SU-DHL-6 (cell line): Measurements from ENCODE around the gene MREG.

ENCODE experiments used
- H2AFZ ChIP-seq: fragments of 200-600 bp; sonication (generic); 2 replicates; pipeline ENCODE4 v1.6.1; 2014; ENCODE audit warnings: low read depth, mild to moderate bottlenecking, moderate library complexity, mixed read lengths, antibody characterized with exemption, low read length; ENCODE audit not compliant: severe bottlenecking
- H3F3A ChIP-seq: fragments of 200-600 bp; shearing (Covaris generic); 2 replicates; pipeline ENCODE4 v1.6.0; 2016; ENCODE audit warnings: antibody characterized with exemption, mild to moderate bottlenecking; ENCODE audit not compliant: insufficient read depth
- H3K27ac ChIP-seq: fragments of 200-600 bp; sonication (generic); 2 replicates; pipeline ENCODE4 v1.5.1; 2016; ENCODE audit warnings: low read depth, mild to moderate bottlenecking, low read length, moderate library complexity, mixed read lengths
- H3K27me3 ChIP-seq: fragments of 200-600 bp; sonication (generic), shearing (Covaris generic); 2 replicates; pipeline ENCODE4 v1.6.0; 2014; ENCODE audit warnings: mild to moderate bottlenecking, low read length
- H3K36me3 ChIP-seq: fragments of 200-600 bp; sonication (generic); 2 replicates; pipeline ENCODE4 v1.6.1; 2014; ENCODE audit warnings: mild to moderate bottlenecking, low read length, mixed read lengths
- H3K4me2 ChIP-seq: fragments of 300-600, 200-600 bp; shearing (Covaris generic), sonication (generic); 2 replicates; pipeline ENCODE4 v1.6.0; 2014; ENCODE audit warnings: low read length, low read depth, mild to moderate bottlenecking; ENCODE audit not compliant: poor library complexity, severe bottlenecking
- H3K4me3 ChIP-seq: fragments of 200-600 bp; sonication (generic); 2 replicates; pipeline ENCODE4 v1.5.1; 2014; ENCODE audit warnings: antibody characterized with exemption, low read length, mild to moderate bottlenecking, mixed read lengths; ENCODE audit not compliant: insufficient read depth, poor library complexity, severe bottlenecking
- H3K79me2 ChIP-seq: fragments of 200-600 bp; sonication (generic); 2 replicates; pipeline ENCODE4 v1.6.1; 2014; ENCODE audit warnings: mild to moderate bottlenecking, low read length, moderate library complexity; ENCODE audit not compliant: insufficient read depth
- H3K9ac ChIP-seq: fragments of 200-600 bp; sonication (generic); 2 replicates; pipeline ENCODE4 v1.7.0; 2014; ENCODE audit warnings: mild to moderate bottlenecking, low read length
- H3K9me2 ChIP-seq: fragments of 200-600 bp; sonication (generic); replicated peaks from 2 replicates; pipeline ENCODE4 v1.6.1; 2014; ENCODE audit warnings: low read length; ENCODE audit not compliant: insufficient read depth
- H3K9me3 ChIP-seq: fragments of 200-600 bp; sonication (generic); 2 replicates; pipeline ENCODE4 v1.6.1; 2014; ENCODE audit warnings: low read length, mixed read lengths; ENCODE audit not compliant: insufficient read depth
- H4K20me1 ChIP-seq: fragments of 200-600 bp; sonication (generic); 2 replicates; pipeline ENCODE4 v1.6.1; 2014; ENCODE audit warnings: low read depth, mild to moderate bottlenecking, antibody characterized with exemption, low read length, moderate library complexity, mixed read lengths
- EZH2phosphoT487 ChIP-seq: fragments of 200-600 bp; sonication (generic), shearing (Covaris generic); conservative IDR thresholded peaks from 2 replicates; pipeline ENCODE4 v1.6.1; 2018; ENCODE audit warnings: mild to moderate bottlenecking, antibody characterized with exemption, low read length, moderate library complexity, mixed read lengths
- TF ChIP-seq, protein P1 (sequence below): fragments of 200-600 bp; sonication (generic); IDR thresholded peaks from one replicate; pipeline ENCODE4 v1.5.1; 2017; ENCODE audit warnings: antibody characterized with exemption, mild to moderate bottlenecking, low read length, moderate library complexity; ENCODE audit not compliant: insufficient read depth, poor library complexity, severe bottlenecking

The MREG gene

DNA sequence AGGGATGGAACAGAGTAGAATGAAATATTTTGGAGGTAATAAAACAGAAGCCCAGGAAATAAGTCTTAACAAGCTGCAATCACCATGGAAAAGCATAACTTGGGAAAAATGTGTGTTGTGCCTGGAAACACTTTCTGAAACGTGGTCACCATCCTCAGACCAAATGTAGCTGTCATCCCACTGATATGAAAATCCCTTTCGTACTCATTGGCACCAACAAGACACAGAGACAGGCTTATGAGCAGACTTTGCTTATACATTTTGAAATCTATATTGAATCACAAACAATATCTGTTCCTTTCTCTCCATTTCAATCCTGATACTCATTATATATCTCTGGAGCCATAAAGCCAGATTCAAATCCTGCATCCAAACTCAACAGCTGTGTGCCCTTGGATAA is 28.7 kb downstream of the MREG start:
- no peak overlapping the region for H3K9ac ChIP-seq
- H2AFZ ChIP-seq = no peak overlapping the region
- no peaks in the 10 kb centered on the region for H3F3A ChIP-seq
- H3K36me3 ChIP-seq = no peaks in the 10 kb centered on the region; the same call in 1 of the 2 replicates
- no peak overlapping the region for H3K4me3 ChIP-seq
- no peaks in the 10 kb centered on the region; the same call in 1 of the 2 replicates for H3K9me3 ChIP-seq
- no peak overlapping the region for H3K4me2 ChIP-seq
- H4K20me1 ChIP-seq = no peaks in the 10 kb centered on the region
- TF ChIP-seq, protein P1, sequence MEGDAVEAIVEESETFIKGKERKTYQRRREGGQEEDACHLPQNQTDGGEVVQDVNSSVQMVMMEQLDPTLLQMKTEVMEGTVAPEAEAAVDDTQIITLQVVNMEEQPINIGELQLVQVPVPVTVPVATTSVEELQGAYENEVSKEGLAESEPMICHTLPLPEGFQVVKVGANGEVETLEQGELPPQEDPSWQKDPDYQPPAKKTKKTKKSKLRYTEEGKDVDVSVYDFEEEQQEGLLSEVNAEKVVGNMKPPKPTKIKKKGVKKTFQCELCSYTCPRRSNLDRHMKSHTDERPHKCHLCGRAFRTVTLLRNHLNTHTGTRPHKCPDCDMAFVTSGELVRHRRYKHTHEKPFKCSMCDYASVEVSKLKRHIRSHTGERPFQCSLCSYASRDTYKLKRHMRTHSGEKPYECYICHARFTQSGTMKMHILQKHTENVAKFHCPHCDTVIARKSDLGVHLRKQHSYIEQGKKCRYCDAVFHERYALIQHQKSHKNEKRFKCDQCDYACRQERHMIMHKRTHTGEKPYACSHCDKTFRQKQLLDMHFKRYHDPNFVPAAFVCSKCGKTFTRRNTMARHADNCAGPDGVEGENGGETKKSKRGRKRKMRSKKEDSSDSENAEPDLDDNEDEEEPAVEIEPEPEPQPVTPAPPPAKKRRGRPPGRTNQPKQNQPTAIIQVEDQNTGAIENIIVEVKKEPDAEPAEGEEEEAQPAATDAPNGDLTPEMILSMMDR = no peak
- TF ChIP-seq EZH2phosphoT487 = no peak
- no peak overlapping the region for H3K27ac ChIP-seq
- no peaks in the 10 kb centered on the region for H3K79me2 ChIP-seq
- H3K27me3 ChIP-seq = no peaks in the 10 kb centered on the region
- no peaks in the 10 kb centered on the region for H3K9me2 ChIP-seq

DNA sequence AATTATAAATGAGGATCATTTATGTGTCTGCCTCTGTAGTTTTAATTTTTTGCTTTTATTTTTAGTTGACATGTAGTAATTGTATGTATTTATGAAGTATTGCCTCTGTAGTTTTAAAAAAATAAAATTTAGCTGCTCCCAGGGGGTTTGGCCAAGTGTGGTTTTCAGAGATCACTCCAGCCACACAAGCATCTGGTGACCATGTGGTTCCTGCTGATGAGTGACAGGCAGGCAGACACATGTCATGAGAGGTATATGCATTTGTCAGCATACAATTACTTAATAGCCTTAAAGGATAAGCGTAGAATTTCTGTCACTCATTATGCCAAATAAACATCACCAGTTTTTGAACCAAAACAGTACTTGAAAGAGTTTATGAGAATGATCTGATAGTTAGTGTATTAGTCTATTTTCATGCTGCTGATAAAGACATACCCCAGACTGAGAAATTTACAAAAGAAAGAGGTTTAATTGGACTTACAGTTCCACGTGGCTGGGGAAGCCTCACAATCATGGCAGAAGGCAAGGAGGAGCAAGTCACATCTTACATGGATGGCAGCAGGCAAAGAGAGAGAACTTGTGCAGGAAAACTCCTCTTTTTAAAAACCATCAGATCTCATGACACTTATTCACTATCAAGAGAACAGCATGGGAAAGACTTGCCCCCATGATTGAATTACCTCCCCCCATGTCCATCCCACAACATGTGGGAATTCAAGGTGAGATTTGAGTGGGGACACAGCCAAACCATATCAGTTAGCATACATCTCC is 29.6 kb downstream of the MREG start:
- Histone ChIP-seq H3F3A (no peaks in the 10 kb centered on the region), H3K4me2 (no peak overlapping the region), H3K79me2 (no peaks in the 10 kb centered on the region), H3K9ac (no peak overlapping the region), H3K9me3 (no peaks in the 10 kb centered on the region; the same call in 1 of the 2 replicates), H4K20me1 (no peaks in the 10 kb centered on the region), H3K27me3 (no peaks in the 10 kb centered on the region), H3K4me3 (no peak overlapping the region), H3K9me2 (no peaks in the 10 kb centered on the region), H3K36me3 (no peaks in the 10 kb centered on the region; the same call in 1 of the 2 replicates), H2AFZ (no peak overlapping the region), H3K27ac (no peak overlapping the region)
- TF ChIP-seq EZH2phosphoT487 = no peak
- TF ChIP-seq, protein P1 = no peak

DNA sequence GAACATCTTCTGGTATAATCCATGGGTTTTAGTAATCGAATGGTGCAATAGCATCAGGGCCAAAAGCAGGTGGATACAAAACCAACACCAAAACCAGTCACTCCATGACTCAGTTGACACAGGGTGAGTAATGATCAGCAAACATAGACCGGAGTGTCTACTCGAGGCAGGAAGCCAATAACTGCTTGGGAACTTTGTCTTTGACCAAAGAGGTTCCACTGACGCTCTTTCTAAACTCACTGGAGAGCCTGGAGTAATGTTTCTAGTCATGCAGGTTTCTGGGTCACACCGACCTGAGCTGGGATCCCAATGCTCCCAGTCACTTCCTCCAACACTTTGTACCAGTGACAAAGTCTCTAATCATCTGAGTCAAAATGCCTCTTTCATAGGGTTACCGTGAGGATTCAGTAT is 30.9 kb downstream of the MREG start:
- no peak overlapping the region for H3K4me3 ChIP-seq
- H3K9ac ChIP-seq = no peak overlapping the region
- H3K27ac ChIP-seq = no peak overlapping the region
- TF ChIP-seq, protein P1 = no peak
- TF ChIP-seq EZH2phosphoT487 = no peak
- no peak overlapping the region for H3K4me2 ChIP-seq
- H2AFZ ChIP-seq = no peak overlapping the region
- H3F3A ChIP-seq = no peaks in the 10 kb centered on the region
- H4K20me1 ChIP-seq = no peaks in the 10 kb centered on the region
- no peaks in the 10 kb centered on the region for H3K79me2 ChIP-seq
- no peaks in the 10 kb centered on the region for H3K27me3 ChIP-seq
- no peaks in the 10 kb centered on the region for H3K9me2 ChIP-seq
- no peaks in the 10 kb centered on the region; the same call in 1 of the 2 replicates for H3K9me3 ChIP-seq
- H3K36me3 ChIP-seq = no peaks in the 10 kb centered on the region; the same call in 1 of the 2 replicates
